Subcutaneous abdominal adipose tissue (tissue), 5 donors: ENCODE measurements around the gene RNF213.

Source experiments
- H3K27ac ChIP-seq: one replicate; pipeline ENCODE4 v1.7.0; 2013; ENCODE audit warnings: low read depth, mild to moderate bottlenecking, inconsistent platforms, low read length, moderate library complexity
- H3K27me3 ChIP-seq, 5 donors: one replicate each; pipeline ENCODE4 v1.7.0; 2013; ENCODE audit warnings: low read length in 5 of 5, inconsistent platforms in 1 of 5; ENCODE audit not compliant: control insufficient read depth in 5 of 5, insufficient read depth in 4 of 5
- H3K36me3 ChIP-seq, 5 donors: one replicate each; pipeline ENCODE4 v1.7.0; 2013; ENCODE audit warnings: low read length in 5 of 5; ENCODE audit not compliant: control insufficient read depth in 5 of 5, insufficient read depth in 5 of 5
- H3K4me1 ChIP-seq, 5 donors: one replicate each; pipeline ENCODE4 v1.7.0; 2013; ENCODE audit warnings: low read length in 5 of 5, mild to moderate bottlenecking in 3 of 5, moderate library complexity in 1 of 5; ENCODE audit not compliant: control insufficient read depth in 5 of 5, insufficient read depth in 5 of 5
- H3K4me3 ChIP-seq, 5 donors: one replicate each; pipeline ENCODE4 v1.7.0; 2013; ENCODE audit warnings: low read length in 5 of 5, low read depth in 1 of 5
- H3K9ac ChIP-seq, 5 donors: one replicate each; pipeline ENCODE4 v1.7.0; 2013; ENCODE audit warnings: low read length in 5 of 5, mild to moderate bottlenecking in 4 of 5, moderate library complexity in 3 of 5
- H3K9me3 ChIP-seq, 5 donors: one replicate each; pipeline ENCODE4 v1.7.0; 2013; ENCODE audit warnings: low read length in 5 of 5; ENCODE audit not compliant: control insufficient read depth in 5 of 5
- donor health status: healthy.
- donor health status: healthy.
- donor health status: healthy.
- donor health status: healthy.
- donor health status: healthy.

Gene RNF213

DNA sequence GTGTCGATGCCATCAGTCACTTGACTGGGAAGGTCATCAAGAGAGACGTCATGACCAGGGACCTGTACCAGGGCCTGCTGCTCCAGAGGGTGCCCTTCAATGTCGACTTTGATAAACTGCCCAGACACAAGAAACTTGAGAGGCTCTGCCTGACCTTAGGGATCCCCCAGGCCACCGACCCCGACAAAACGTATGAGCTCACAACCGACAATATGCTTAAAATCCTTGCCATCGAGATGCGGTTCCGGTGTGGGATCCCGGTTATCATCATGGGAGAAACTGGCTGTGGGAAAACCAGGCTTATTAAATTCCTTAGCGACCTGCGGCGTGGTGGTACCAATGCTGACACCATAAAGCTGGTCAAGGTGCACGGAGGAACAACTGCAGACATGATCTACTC lies 84.7 kb downstream of the RNF213 start:
- Histone ChIP-seq H3K4me1 (peaks cover 0 to 3% (median 0%) of the 10 kb centered on the region in 5 donors), H3K27me3 (no peaks in the 10 kb centered on the region), H3K36me3 (peaks cover 11 to 96% (median 89%) of the 10 kb centered on the region in 5 donors), H3K4me3 (no peak overlapping the region), H3K9me3 (no peaks in the 10 kb centered on the region), H3K9ac (no peak overlapping the region), H3K27ac (no peak overlapping the region)

GRCh38 chr17:80345841-80346497 lies 85.3 kb downstream of the RNF213 start:
- no peak overlapping the region for H3K27ac ChIP-seq
- H3K9me3 ChIP-seq: no peaks in the 10 kb centered on the region
- H3K4me1 ChIP-seq: peaks cover 0 to 3% (median 0%) of the 10 kb centered on the region in 5 donors
- peaks cover 11 to 96% (median 93%) of the 10 kb centered on the region in 5 donors for H3K36me3 ChIP-seq
- H3K27me3 ChIP-seq: no peaks in the 10 kb centered on the region
- no peak overlapping the region for H3K9ac ChIP-seq
- no peak overlapping the region for H3K4me3 ChIP-seq

- Histone ChIP-seq H3K27me3 (no peaks in the 10 kb centered on the region), H3K36me3 (peaks cover 8 to 96% (median 95%) of the 10 kb centered on the region in 5 donors), H3K9me3 (no peaks in the 10 kb centered on the region), H3K27ac (no peak overlapping the region), H3K4me3 (no peak overlapping the region), H3K9ac (no peak overlapping the region), H3K4me1 (peaks cover 0 to 3% (median 0%) of the 10 kb centered on the region in 5 donors)
These were observed 86.0 kb downstream of the RNF213 start for GRCh38 chr17:80346498-80347275.

- Histone ChIP-seq H3K4me1 (peaks cover 0 to 3% (median 0%) of the 10 kb centered on the region in 5 donors), H3K36me3 (peaks cover 8 to 99% (median 97%) of the 10 kb centered on the region in 5 donors), H3K27ac (no peak overlapping the region), H3K9ac (no peak overlapping the region), H3K27me3 (no peaks in the 10 kb centered on the region), H3K9me3 (no peaks in the 10 kb centered on the region), H3K4me3 (no peak overlapping the region)
These were observed 86.9 kb downstream of the RNF213 start for GRCh38 chr17:80347536-80347935.

GRCh38 chr17:80347948-80348351 lies 87.3 kb downstream of the RNF213 start:
- Histone ChIP-seq H3K36me3 (peaks cover 8 to 100% (median 99%) of the 10 kb centered on the region in 5 donors), H3K9me3 (no peaks in the 10 kb centered on the region), H3K27ac (no peak overlapping the region), H3K27me3 (no peaks in the 10 kb centered on the region), H3K9ac (no peak overlapping the region), H3K4me3 (no peak overlapping the region), H3K4me1 (peaks cover 0 to 3% (median 0%) of the 10 kb centered on the region in 5 donors)

- peaks cover 0 to 3% (median 0%) of the 10 kb centered on the region in 5 donors for H3K4me1 ChIP-seq
- peaks cover 8 to 100% (median 99%) of the 10 kb centered on the region in 5 donors for H3K36me3 ChIP-seq
- H3K27me3 ChIP-seq: no peaks in the 10 kb centered on the region
- no peak overlapping the region for H3K4me3 ChIP-seq
- no peak overlapping the region for H3K9ac ChIP-seq
- H3K9me3 ChIP-seq: no peaks in the 10 kb centered on the region
- no peak overlapping the region for H3K27ac ChIP-seq
These were observed 88.0 kb downstream of the RNF213 start for GRCh38 chr17:80348551-80349150.

GRCh38 chr17:80349151-80349651 lies 88.5 kb downstream of the RNF213 start:
- peaks cover 0 to 3% (median 0%) of the 10 kb centered on the region in 5 donors for H3K4me1 ChIP-seq

GRCh38 chr17:80349751-80350150 lies 89.1 kb downstream of the RNF213 start:
- no peak overlapping the region for H3K27ac ChIP-seq
- H3K9ac ChIP-seq: no peak overlapping the region
- no peaks in the 10 kb centered on the region for H3K27me3 ChIP-seq
- peaks cover 0 to 3% (median 0%) of the 10 kb centered on the region in 5 donors for H3K4me1 ChIP-seq
- H3K4me3 ChIP-seq: no peak overlapping the region
- H3K36me3 ChIP-seq: peaks cover 2 to 100% (median 99%) of the 10 kb centered on the region in 5 donors
- H3K9me3 ChIP-seq: no peaks in the 10 kb centered on the region

More at GRCh38 chr17:80349151-80349651, 88.5 kb downstream of the RNF213 start:
- peaks cover 6 to 100% (median 99%) of the 10 kb centered on the region in 5 donors for H3K36me3 ChIP-seq
- no peak overlapping the region for H3K4me3 ChIP-seq
- no peak overlapping the region for H3K27ac ChIP-seq
- no peaks in the 10 kb centered on the region for H3K9me3 ChIP-seq
- H3K9ac ChIP-seq: no peak overlapping the region
- H3K27me3 ChIP-seq: no peaks in the 10 kb centered on the region

DNA sequence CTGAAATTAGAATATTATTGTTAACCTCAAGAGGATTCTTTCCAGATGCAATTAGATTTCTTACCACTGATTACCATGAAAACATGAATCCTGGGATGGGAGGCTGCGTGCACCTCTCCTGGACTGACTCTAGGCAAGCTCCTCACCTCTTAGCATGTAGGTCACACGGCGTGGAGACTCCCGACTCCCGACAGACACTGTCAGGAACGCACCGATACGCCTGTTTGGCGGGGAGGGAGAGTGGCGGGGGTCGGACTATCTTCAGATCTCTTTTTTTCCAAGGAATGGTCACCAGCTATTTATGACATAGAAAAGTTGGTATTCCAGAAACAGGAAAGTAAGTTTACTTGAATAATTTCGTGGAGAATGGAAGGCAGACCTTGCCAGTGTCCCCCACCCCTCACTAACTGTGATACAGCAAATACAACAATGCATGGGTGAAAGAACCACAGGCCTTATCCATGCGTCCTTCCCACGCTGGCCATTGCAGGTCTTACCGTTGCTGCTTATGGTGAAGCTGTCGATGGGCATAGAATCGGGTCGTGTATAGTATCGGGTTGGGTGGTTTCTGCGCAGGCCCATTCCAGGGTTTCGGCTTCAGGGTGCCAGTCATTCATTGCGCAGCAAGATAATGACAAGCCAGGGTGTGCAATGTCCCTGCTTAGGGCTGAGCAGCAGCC lies 91.7 kb downstream of the RNF213 start:
- Histone ChIP-seq H3K4me3 (no peak overlapping the region), H3K9ac (no peak overlapping the region), H3K27me3 (no peaks in the 10 kb centered on the region), H3K4me1 (peaks cover 0 to 3% (median 0%) of the 10 kb centered on the region in 5 donors), H3K27ac (no peak overlapping the region), H3K9me3 (no peaks in the 10 kb centered on the region), H3K36me3 (peaks cover 0 to 94% (median 90%) of the 10 kb centered on the region in 5 donors)
